K562 (cell line): ENCODE data around the gene HMCES. TPM values are rescaled to one million over a fixed set of nuclear protein-coding genes. Genes with fewer than 3 reads are reported as not detected.

ENCODE experiments used
- ATF1 ChIP-seq, 2 experiments: fragments of 450-650 bp in 1 of 2; IDR thresholded peaks; 2 replicates each; pipeline ENCODE4 v1.6.1; 2016; ENCODE audit warnings: missing compliant biosample characterization in 1 of 2, missing genetic modification characterization in 1 of 2
- CHD1 ChIP-seq: fragments of 200-600 bp; sonication (generic); IDR thresholded peaks from one replicate; pipeline ENCODE4 v1.6.1; 2012; ENCODE audit warnings: mild to moderate bottlenecking, moderate library complexity, low read length, inconsistent platforms
- ESRRA ChIP-seq: fragments of 450-650 bp; IDR thresholded peaks from 2 replicates; pipeline ENCODE4 v1.6.1; 2014; ENCODE audit warnings: low read depth, mild to moderate bottlenecking, moderate library complexity, borderline replicate concordance
- FIP1L1 ChIP-seq: fragments of 200-400 bp; formaldehyde crosslinking; IDR thresholded peaks from 2 replicates; pipeline ENCODE4 v1.6.1; 2018; ENCODE audit warnings: mild to moderate bottlenecking, low read depth, low read length; ENCODE audit not compliant: poor library complexity, severe bottlenecking
- FOXK1 ChIP-seq: sonication (generic); formaldehyde crosslinking; IDR thresholded peaks from 2 replicates; pipeline ENCODE4 v1.8.0; 2022; ENCODE audit warnings: missing genetic modification reagents, mild to moderate bottlenecking, borderline replicate concordance
- GATAD2B ChIP-seq: fragments of 450-650 bp; IDR thresholded peaks from 2 replicates; pipeline ENCODE4 v1.6.1; 2017; ENCODE audit warnings: mild to moderate bottlenecking, borderline replicate concordance
- HNRNPUL1 ChIP-seq: fragments of 200-400 bp; formaldehyde crosslinking; IDR thresholded peaks from 2 replicates; pipeline ENCODE4 v1.6.1; 2017; ENCODE audit warnings: low read length
- KDM5B ChIP-seq: fragments of 200-600 bp; sonication (generic); IDR thresholded peaks from 2 replicates; pipeline ENCODE4 v1.6.1; 2012; ENCODE audit warnings: low read depth, mild to moderate bottlenecking, moderate library complexity, low read length, control low read depth, inconsistent platforms; ENCODE audit not compliant: insufficient replicate concordance
- L3MBTL2 ChIP-seq: fragments of 450-650 bp; IDR thresholded peaks from 2 replicates; pipeline ENCODE4 v1.6.1; 2016; ENCODE audit warnings: mild to moderate bottlenecking, moderate library complexity
- NCOA4 ChIP-seq: fragments of 450-650 bp; IDR thresholded peaks from 2 replicates; pipeline ENCODE4 v1.6.1; 2018; ENCODE audit warnings: mild to moderate bottlenecking; ENCODE audit not compliant: partially characterized antibody
- PCBP1 ChIP-seq: fragments of 200-400 bp; formaldehyde crosslinking; IDR thresholded peaks from 2 replicates; pipeline ENCODE4 v1.6.1; 2018; ENCODE audit warnings: mild to moderate bottlenecking, low read depth, low read length; ENCODE audit not compliant: poor library complexity, severe bottlenecking
- PPARD ChIP-seq: fragments of 250-450 bp; sonication (Bioruptor Pico); IDR thresholded peaks from 2 replicates; pipeline ENCODE4 v1.8.0; 2022; ENCODE audit warnings: inconsistent platforms, mild to moderate bottlenecking, moderate library complexity
- RBBP5 ChIP-seq: fragments of 200-600 bp; sonication (generic); IDR thresholded peaks from 2 replicates; pipeline ENCODE4 v1.6.1; 2012; ENCODE audit warnings: borderline replicate concordance, mild to moderate bottlenecking, low read length, control low read depth, inconsistent platforms; ENCODE audit not compliant: insufficient read depth, poor library complexity, severe bottlenecking
- RBFOX2 ChIP-seq: fragments of 200-400 bp; formaldehyde crosslinking; IDR thresholded peaks from 2 replicates; pipeline ENCODE4 v1.6.1; 2017; ENCODE audit warnings: low read depth, mild to moderate bottlenecking, low read length, moderate library complexity
- TAF1 ChIP-seq: IDR thresholded peaks from 2 replicates; pipeline ENCODE4 v1.6.1; 2011; ENCODE audit warnings: mild to moderate bottlenecking, low read length, moderate library complexity; ENCODE audit not compliant: insufficient read depth, control insufficient read depth, severe bottlenecking; ENCODE audit errors: extremely low read depth
- TSC22D4 ChIP-seq: fragments of 450-650 bp; IDR thresholded peaks from 2 replicates; pipeline ENCODE4 v1.6.1; 2016; ENCODE audit warnings: missing genetic modification characterization, missing biosample characterization, control low read depth
- YY1 ChIP-seq, 3 experiments: IDR thresholded peaks; 2 replicates each; pipeline ENCODE4 v1.6.1; 2011; ENCODE audit warnings: low read length in 2 of 3, mild to moderate bottlenecking in 2 of 3, moderate library complexity in 2 of 3, borderline replicate concordance in 1 of 3, control low read depth in 1 of 3, low read depth in 1 of 3; ENCODE audit not compliant: insufficient read depth in 3 of 3, insufficient replicate concordance in 2 of 3, control insufficient read depth in 1 of 3, insufficient read length in 1 of 3; ENCODE audit errors: extremely low read depth in 1 of 3
- ZKSCAN3 ChIP-seq: fragments of 250-450 bp; sonication (Bioruptor Pico); IDR thresholded peaks from 2 replicates; pipeline ENCODE4 v1.4.0; 2020
- ZNF197 ChIP-seq: fragments of 200-800 bp; sonication (Bioruptor generic); IDR thresholded peaks from 2 replicates; pipeline ENCODE4 v1.6.1; 2016; ENCODE audit warnings: low read depth, missing genetic modification characterization, missing compliant biosample characterization
- polyA plus RNA-seq, 8 experiments: library from polyadenylated mRNA; depleted of rRNA in 4 of 8; stranded (reverse) in 5 of 8; unstranded in 3 of 8; fragments of >200 nt; fragmentation: Nextera tagmentation in 2 of 8; fragmentation: Illumina TruSeq in 1 of 8; extraction: Ambion mirVana in 2 of 8; extraction: Trizol in 1 of 8; gene quantifications; 2 replicates each; pipeline versions ENCODE4 v1.2.1 to v1.2.3, GENCODE V29; 2011 to 2014; ENCODE audit warnings: inconsistent platforms in 1 of 8, missing spikeins in 1 of 8
- total RNA-seq, 7 experiments: library from RNA; depleted of rRNA in 6 of 7; stranded (reverse); fragments of >200 nt in 6 of 7; fragmentation: Illumina TruSeq in 2 of 7; extraction: Trizol in 2 of 7; gene quantifications; 2 replicates each; pipeline versions ENCODE4 v1.2.1 to v1.2.3, GENCODE V29; 2011 to 2021; ENCODE audit warnings: low replicate concordance in 1 of 7
- TF ChIP-seq, protein P1 (sequence below), 3 experiments: fragments of 200-800 bp in 1 of 3; fragments of 250-450 bp in 1 of 3; fragments of 450-650 bp in 1 of 3; sonication (Bioruptor Pico) in 1 of 3; sonication (Bioruptor generic) in 1 of 3; formaldehyde crosslinking in 1 of 3; IDR thresholded peaks; 2 replicates each; pipeline versions ENCODE4 v1.6.1 to v1.8.0; 2016 to 2022; ENCODE audit warnings: mild to moderate bottlenecking in 2 of 3, missing genetic modification characterization in 2 of 3, missing compliant biosample characterization in 1 of 3, moderate library complexity in 1 of 3
- TF ChIP-seq, protein P2 (sequence below), 2 experiments: IDR thresholded peaks; 2 replicates each; pipeline ENCODE4 v1.6.1; 2011; ENCODE audit warnings: borderline replicate concordance in 1 of 2, control low read depth in 1 of 2, low read depth in 1 of 2, low read length in 1 of 2, mild to moderate bottlenecking in 1 of 2, mixed read lengths in 1 of 2, moderate library complexity in 1 of 2; ENCODE audit not compliant: insufficient read depth in 1 of 2, insufficient read length in 1 of 2, poor library complexity in 1 of 2, severe bottlenecking in 1 of 2; ENCODE audit errors: extremely low read depth in 1 of 2

Gene HMCES
- total and polyA plus RNA-seq, 9 of the 15 experiments (the other 6 are each of a cell fraction or from before 2014, with no cell fraction given) = 18.8 to 45.3 (median 24.8) TPM

DNA sequence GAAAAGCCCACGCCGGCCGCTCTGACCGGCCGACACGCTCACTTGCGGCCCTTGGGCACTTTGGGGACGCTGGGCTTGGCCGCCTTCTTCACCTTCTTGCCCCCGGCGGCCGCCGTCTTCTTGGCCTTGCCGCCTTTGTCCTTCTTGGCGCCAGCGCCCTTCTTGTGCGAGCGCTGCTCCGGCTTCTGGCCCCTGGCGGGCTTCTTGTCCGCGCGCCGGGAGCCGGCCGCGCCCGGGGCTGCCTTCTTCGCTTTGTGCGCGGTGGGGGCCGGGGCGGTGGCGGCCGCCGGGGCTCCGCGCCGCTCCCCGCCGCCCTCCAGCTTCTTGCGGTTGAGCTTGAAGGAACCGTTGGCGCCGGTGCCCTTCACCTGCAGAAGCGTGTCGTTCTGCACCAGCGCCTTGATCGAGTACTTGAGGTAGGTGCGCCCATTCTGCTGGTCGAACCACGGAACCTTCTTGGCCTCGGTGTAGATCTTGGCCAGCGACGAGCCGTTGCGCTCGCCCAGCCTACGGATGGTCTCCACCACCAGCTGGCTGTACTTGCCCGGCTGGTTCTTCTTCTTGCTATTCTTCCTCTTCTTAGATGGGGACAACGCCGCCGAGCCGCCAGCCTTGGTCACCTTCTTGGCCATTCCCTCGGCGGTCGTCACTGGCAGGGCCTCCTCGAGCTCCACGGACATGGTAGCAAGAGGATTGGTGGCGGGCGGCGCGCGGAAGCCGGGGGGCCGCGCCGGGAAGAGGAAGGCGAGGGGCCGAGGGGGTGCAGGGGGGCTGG lies 36.7 kb downstream of the HMCES start (continued):
- TF ChIP-seq TSC22D4 (tag) = no peak
- no peak for TF ChIP-seq ZNF197
- TF ChIP-seq, protein P1, sequence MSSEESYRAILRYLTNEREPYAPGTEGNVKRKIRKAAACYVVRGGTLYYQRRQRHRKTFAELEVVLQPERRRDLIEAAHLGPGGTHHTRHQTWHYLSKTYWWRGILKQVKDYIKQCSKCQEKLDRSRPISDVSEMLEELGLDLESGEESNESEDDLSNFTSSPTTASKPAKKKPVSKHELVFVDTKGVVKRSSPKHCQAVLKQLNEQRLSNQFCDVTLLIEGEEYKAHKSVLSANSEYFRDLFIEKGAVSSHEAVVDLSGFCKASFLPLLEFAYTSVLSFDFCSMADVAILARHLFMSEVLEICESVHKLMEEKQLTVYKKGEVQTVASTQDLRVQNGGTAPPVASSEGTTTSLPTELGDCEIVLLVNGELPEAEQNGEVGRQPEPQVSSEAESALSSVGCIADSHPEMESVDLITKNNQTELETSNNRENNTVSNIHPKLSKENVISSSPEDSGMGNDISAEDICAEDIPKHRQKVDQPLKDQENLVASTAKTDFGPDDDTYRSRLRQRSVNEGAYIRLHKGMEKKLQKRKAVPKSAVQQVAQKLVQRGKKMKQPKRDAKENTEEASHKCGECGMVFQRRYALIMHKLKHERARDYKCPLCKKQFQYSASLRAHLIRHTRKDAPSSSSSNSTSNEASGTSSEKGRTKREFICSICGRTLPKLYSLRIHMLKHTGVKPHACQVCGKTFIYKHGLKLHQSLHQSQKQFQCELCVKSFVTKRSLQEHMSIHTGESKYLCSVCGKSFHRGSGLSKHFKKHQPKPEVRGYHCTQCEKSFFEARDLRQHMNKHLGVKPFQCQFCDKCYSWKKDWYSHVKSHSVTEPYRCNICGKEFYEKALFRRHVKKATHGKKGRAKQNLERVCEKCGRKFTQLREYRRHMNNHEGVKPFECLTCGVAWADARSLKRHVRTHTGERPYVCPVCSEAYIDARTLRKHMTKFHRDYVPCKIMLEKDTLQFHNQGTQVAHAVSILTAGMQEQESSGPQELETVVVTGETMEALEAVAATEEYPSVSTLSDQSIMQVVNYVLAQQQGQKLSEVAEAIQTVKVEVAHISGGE (CRISPR knock-in tag; IDR thresholded peaks at IDR 0.05) = no peak
- TF ChIP-seq L3MBTL2 = no peak
- no peak for TF ChIP-seq ZKSCAN3 (CRISPR knock-in tag)
- TF ChIP-seq, protein P2, sequence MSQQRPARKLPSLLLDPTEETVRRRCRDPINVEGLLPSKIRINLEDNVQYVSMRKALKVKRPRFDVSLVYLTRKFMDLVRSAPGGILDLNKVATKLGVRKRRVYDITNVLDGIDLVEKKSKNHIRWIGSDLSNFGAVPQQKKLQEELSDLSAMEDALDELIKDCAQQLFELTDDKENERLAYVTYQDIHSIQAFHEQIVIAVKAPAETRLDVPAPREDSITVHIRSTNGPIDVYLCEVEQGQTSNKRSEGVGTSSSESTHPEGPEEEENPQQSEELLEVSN (IDR thresholded peaks at IDR 0.05; ENCODE audit: borderline replicate concordance in 1 of 2, extremely low read depth in 1 of 2, insufficient read depth in 1 of 2, insufficient read length in 1 of 2, low read depth in 1 of 2, low read length in 1 of 2, poor library complexity in 1 of 2, severe bottlenecking in 1 of 2) = peak in 1 of 2 experiments; percentile 47
- TF ChIP-seq CHD1 = peak; percentile 79
- TF ChIP-seq GATAD2B = no peak
- TF ChIP-seq FIP1L1 = peak; percentile 76
- TF ChIP-seq HNRNPUL1 = no peak
- TF ChIP-seq YY1 (IDR thresholded peaks at IDR 0.05; ENCODE audit: borderline replicate concordance in 1 of 3, control insufficient read depth in 1 of 3, extremely low read depth in 1 of 3, insufficient read depth in 3 of 3, insufficient read length in 1 of 3, insufficient replicate concordance in 2 of 3, low read depth in 1 of 3, low read length in 2 of 3) = peak in 1 of 3 experiments; percentile 16
- TF ChIP-seq RBFOX2 = peak; percentile 86
- TF ChIP-seq PPARD (CRISPR knock-in tag) = no peak
- TF ChIP-seq NCOA4 = no peak
- peak; percentile 22 for TF ChIP-seq KDM5B
- TF ChIP-seq RBBP5 = peak; percentile 54
- no peak for TF ChIP-seq FOXK1 (CRISPR knock-in tag)
- peak; percentile 2 for TF ChIP-seq TAF1
- peak; percentile 19 for TF ChIP-seq PCBP1
- no peak for TF ChIP-seq ATF1 (CRISPR knock-in tag; IDR thresholded peaks at IDR 0.05)
- peak; percentile 23; the same call in 1 of the 2 replicates for TF ChIP-seq ATF1 (tag; IDR thresholded peaks at IDR 0.05)
- TF ChIP-seq ESRRA = no peak
